NCI-H1694 treated with DMSO at 0.1 percent for 48 hours (cell line): ENCODE measurements around the gene GJB2.
A peak's percentile ranks its signal among the peaks of the same experiment; 100 is the strongest.

ENCODE experiments used
- DNase-seq: peaks from one replicate; lab custom pipeline; 2025; lab: John Stamatoyannopoulos, UW

GJB2 gene

GRCh38 chr13:20192836-20193161, at the start of gene GJB2:
Gene GJB2 (minus strand): TSS chr13:20192938. CDS start chr13:20189581, 3,357 bp downstream.
- DNase-seq, result no peak

GRCh38 chr13:20241593-20241992, 48.9 kb upstream of the GJB2 start:
- DNase-seq, result no peak

- DNase-seq, result no peak
These were observed 47.0 kb upstream of the GJB2 start for GRCh38 chr13:20239748-20240147.

GRCh38 chr13:20232556-20233277, 40.0 kb upstream of the GJB2 start:
- DNase-seq, result no peak

GRCh38 chr13:20231839-20232555, 39.3 kb upstream of the GJB2 start, which contains the start of gene GJB6:
Gene GJB6 (minus strand): TSS chr13:20232319. CDS start chr13:20223480, 8,839 bp downstream.
- DNase-seq, result no peak

GRCh38 chr13:20230913-20231838, 38.4 kb upstream of the GJB2 start:
- no peak for DNase-seq

- DNase-seq, result no peak
These were observed 35.0 kb upstream of the GJB2 start for GRCh38 chr13:20227730-20228129.

- no peak for DNase-seq
These were observed 34.5 kb upstream of the GJB2 start for GRCh38 chr13:20227288-20227687.

GRCh38 chr13:20222553-20222952, 29.8 kb upstream of the GJB2 start:
- no peak for DNase-seq

- no peak for DNase-seq
These were observed 29.0 kb upstream of the GJB2 start for GRCh38 chr13:20221772-20222171.

- DNase-seq, result no peak
These were observed 26.8 kb upstream of the GJB2 start for GRCh38 chr13:20219577-20219976.

- DNase-seq, result no peak
These were observed 24.4 kb upstream of the GJB2 start for GRCh38 chr13:20217168-20217567.

GRCh38 chr13:20209948-20210347, 17.2 kb upstream of the GJB2 start:
- no peak for DNase-seq

GRCh38 chr13:20206698-20207235, 14.0 kb upstream of the GJB2 start:
- no peak for DNase-seq

- no peak for DNase-seq
These were observed 13.4 kb upstream of the GJB2 start for GRCh38 chr13:20206065-20206697.

- no peak for DNase-seq
These were observed 6.0 kb upstream of the GJB2 start for GRCh38 chr13:20198781-20199180.

- DNase-seq, result peak; percentile 23
These were observed 4.7 kb upstream of the GJB2 start for GRCh38 chr13:20197361-20197834.

- DNase-seq, result no peak
These were observed 3.1 kb upstream of the GJB2 start for GRCh38 chr13:20195801-20196200.

GRCh38 chr13:20193907-20194631, 1.3 kb upstream of the GJB2 start:
- no peak for DNase-seq

GRCh38 chr13:20193162-20193906, 596 bp upstream of the GJB2 start:
- no peak for DNase-seq
